CD4-positive, alpha-beta T cell treated with Interleukin-15 for 4 hours (primary cell): ENCODE results near the gene VAPA.

Experiments used
- DNase-seq: peaks from one replicate; pipeline ENCODE4 v3.0.0-alpha.2; 2020; ENCODE audit warnings: low spot score

Gene VAPA

GRCh38 chr18:9913526-9914333, at the start of gene VAPA:
TSS of gene VAPA (plus strand) at chr18:9914016. CDS start at chr18:9914257, 241 bp downstream.
- peak; percentile 91 for DNase-seq

GRCh38 chr18:9865764-9866490, 47.9 kb upstream of the VAPA start:
- DNase-seq: no peak

GRCh38 chr18:9866627-9867026, 47.2 kb upstream of the VAPA start:
- no peak for DNase-seq

- DNase-seq: no peak
Observed at GRCh38 chr18:9867071-9867594, 46.7 kb upstream of the VAPA start.

GRCh38 chr18:9868857-9869714, 44.7 kb upstream of the VAPA start:
- DNase-seq: no peak

- no peak for DNase-seq
Observed at GRCh38 chr18:9869715-9870430, 43.9 kb upstream of the VAPA start.

- no peak for DNase-seq
Observed at GRCh38 chr18:9870431-9871008, 43.3 kb upstream of the VAPA start.

GRCh38 chr18:9871244-9871746, 42.5 kb upstream of the VAPA start:
- no peak for DNase-seq

GRCh38 chr18:9872823-9873222, 41.0 kb upstream of the VAPA start:
- DNase-seq: no peak

GRCh38 chr18:9874728-9875127, 39.1 kb upstream of the VAPA start:
- DNase-seq: no peak

- DNase-seq: no peak
Observed at GRCh38 chr18:9876212-9876866, 37.5 kb upstream of the VAPA start.

- no peak for DNase-seq
Observed at GRCh38 chr18:9876867-9877654, 36.8 kb upstream of the VAPA start.

GRCh38 chr18:9877655-9878014, 36.2 kb upstream of the VAPA start:
- DNase-seq: no peak

- DNase-seq: no peak
Observed at GRCh38 chr18:9878095-9878494, 35.7 kb upstream of the VAPA start.

GRCh38 chr18:9878783-9879242, 35.0 kb upstream of the VAPA start:
- no peak for DNase-seq

- DNase-seq: no peak
Observed at GRCh38 chr18:9884090-9884489, 29.7 kb upstream of the VAPA start.

- DNase-seq: no peak
Observed at GRCh38 chr18:9884532-9885140, 29.2 kb upstream of the VAPA start.

GRCh38 chr18:9885170-9886004, 28.4 kb upstream of the VAPA start, which contains the start of gene TXNDC2:
TSS of gene TXNDC2 (plus strand) at chr18:9885973. CDS start at chr18:9886681, 708 bp downstream.
- DNase-seq: no peak
